GM21423 (cell line): Measurements from ENCODE around the gene UBN2.

ENCODE experiments used
- ATAC-seq: cut with Tn5 transposase; IDR thresholded peaks from one replicate; pipeline ENCODE4 v1.9.1; 2021; ENCODE audit warnings: mild to moderate bottlenecking, moderate library complexity; ENCODE audit not compliant: unreplicated experiment

The UBN2 gene

GRCh38 chr7:139231513-139232376 is 708 bp downstream of the UBN2 start:
- peak; percentile 30 for ATAC-seq

GRCh38 chr7:139232377-139232717 is 1.3 kb downstream of the UBN2 start:
- no peak for ATAC-seq

- no peak for ATAC-seq
These were observed 1.9 kb downstream of the UBN2 start for GRCh38 chr7:139232904-139233303.

GRCh38 chr7:139241258-139241657 is 10.2 kb downstream of the UBN2 start:
- no peak for ATAC-seq

- ATAC-seq = no peak
These were observed 11.8 kb downstream of the UBN2 start for GRCh38 chr7:139242741-139243281.

GRCh38 chr7:139245401-139245800 is 14.4 kb downstream of the UBN2 start:
- no peak for ATAC-seq

- no peak for ATAC-seq
These were observed 15.5 kb downstream of the UBN2 start for GRCh38 chr7:139246494-139246893.

GRCh38 chr7:139246905-139247304 is 15.9 kb downstream of the UBN2 start:
- no peak for ATAC-seq

- no peak for ATAC-seq
These were observed 18.3 kb downstream of the UBN2 start for GRCh38 chr7:139249179-139249810.

- ATAC-seq = no peak
These were observed 21.4 kb downstream of the UBN2 start for GRCh38 chr7:139252451-139252850.

GRCh38 chr7:139254281-139254680 is 23.2 kb downstream of the UBN2 start:
- no peak for ATAC-seq

- ATAC-seq = no peak
These were observed 23.7 kb downstream of the UBN2 start for GRCh38 chr7:139254728-139255127.

GRCh38 chr7:139255290-139255689 is 24.3 kb downstream of the UBN2 start:
- ATAC-seq = no peak

GRCh38 chr7:139259142-139259541 is 28.1 kb downstream of the UBN2 start:
- no peak for ATAC-seq

GRCh38 chr7:139264220-139264619 is 33.2 kb downstream of the UBN2 start:
- no peak for ATAC-seq

GRCh38 chr7:139265673-139266072 is 34.6 kb downstream of the UBN2 start:
- ATAC-seq = no peak

GRCh38 chr7:139271718-139272628 is 40.9 kb downstream of the UBN2 start:
- no peak for ATAC-seq

- ATAC-seq = no peak
These were observed 53.3 kb downstream of the UBN2 start for GRCh38 chr7:139284252-139284896.

- ATAC-seq = no peak
These were observed 55.1 kb downstream of the UBN2 start for GRCh38 chr7:139286144-139286543.

GRCh38 chr7:139292821-139293220 is 61.8 kb downstream of the UBN2 start:
- no peak for ATAC-seq

GRCh38 chr7:139293534-139293933 is 62.5 kb downstream of the UBN2 start:
- ATAC-seq = no peak
